ENCODE data around the gene CLIP2. TPM values are rescaled to one million over a fixed set of nuclear protein-coding genes. Genes with fewer than 3 reads are reported as not detected.
"Not testable (repeated sequence)": the region's sequence is repeated elsewhere in the genome, so short reads cannot be mapped to it uniquely, and the experiment has no call there.

The CLIP2 gene
- polyA plus RNA-seq, 1 donor from 2014 or later, result 25.7 TPM

DNA sequence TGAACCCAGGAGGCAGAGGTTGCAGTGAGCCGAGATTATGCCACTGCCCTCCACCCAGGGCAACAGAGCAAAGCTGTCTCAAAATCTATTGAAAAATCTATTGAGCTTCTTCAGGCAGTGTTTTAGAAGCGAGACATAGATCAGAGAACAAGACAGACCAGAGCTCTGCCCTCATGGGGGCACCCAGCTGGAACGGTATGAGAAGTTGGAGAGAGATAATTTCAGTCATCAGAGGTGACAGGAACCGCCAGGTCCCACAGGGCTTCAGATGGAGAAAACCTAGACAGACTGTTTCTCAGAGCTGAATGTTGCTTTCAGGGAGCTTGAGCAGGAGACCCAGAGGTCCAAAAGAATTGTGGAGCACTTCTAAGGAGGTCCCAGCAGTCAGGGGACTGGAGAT is 150.3 kb downstream of the CLIP2 start (continued):
- TF ChIP-seq TAF1 (IDR thresholded peaks at IDR 0.05; ENCODE audit: low read depth), result no peak

DNA sequence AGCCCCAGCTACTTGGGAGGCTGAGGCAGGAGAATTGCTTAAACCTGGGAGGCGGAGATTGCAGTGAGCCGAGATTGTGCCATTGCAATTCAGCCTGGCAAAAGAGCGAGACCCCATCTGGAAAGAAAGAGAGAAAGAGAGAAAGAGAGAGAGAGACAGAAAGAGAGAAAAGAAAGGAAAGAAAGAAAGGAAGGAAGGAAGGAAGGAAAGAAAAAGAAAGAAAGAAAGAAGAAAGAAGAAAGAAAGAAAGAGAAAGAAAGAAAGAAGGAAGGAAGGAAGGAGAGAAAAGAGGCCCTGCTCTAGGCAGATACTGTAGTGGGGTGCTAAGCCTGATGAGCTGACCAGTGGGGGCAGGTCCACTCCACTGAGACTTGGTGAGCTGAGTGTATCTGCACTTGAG is 150.9 kb downstream of the CLIP2 start:
- not testable (repeated sequence) for H3K9ac ChIP-seq (ENCODE audit: low read length); H3K4me2 ChIP-seq (ENCODE audit: low read length); H2AFZ ChIP-seq (ENCODE audit: low read depth, low read length); H3K9me2 ChIP-seq (ENCODE audit: insufficient read depth, low read length); H3K27me3 ChIP-seq (ENCODE audit: insufficient read depth, low read depth, low read length); H3K9me3 ChIP-seq (ENCODE audit: low read length); H3K36me3 ChIP-seq (ENCODE audit: insufficient read depth, low read length); H3K4me3 ChIP-seq (ENCODE audit: low read length); H3F3A ChIP-seq (ENCODE audit: insufficient read depth, low read length, poor library complexity, severe bottlenecking); H4K20me1 ChIP-seq (ENCODE audit: insufficient read depth); H3K27ac ChIP-seq (ENCODE audit: low read length); H3K79me2 ChIP-seq (replicated peaks; ENCODE audit: insufficient read depth, low read length)

DNA sequence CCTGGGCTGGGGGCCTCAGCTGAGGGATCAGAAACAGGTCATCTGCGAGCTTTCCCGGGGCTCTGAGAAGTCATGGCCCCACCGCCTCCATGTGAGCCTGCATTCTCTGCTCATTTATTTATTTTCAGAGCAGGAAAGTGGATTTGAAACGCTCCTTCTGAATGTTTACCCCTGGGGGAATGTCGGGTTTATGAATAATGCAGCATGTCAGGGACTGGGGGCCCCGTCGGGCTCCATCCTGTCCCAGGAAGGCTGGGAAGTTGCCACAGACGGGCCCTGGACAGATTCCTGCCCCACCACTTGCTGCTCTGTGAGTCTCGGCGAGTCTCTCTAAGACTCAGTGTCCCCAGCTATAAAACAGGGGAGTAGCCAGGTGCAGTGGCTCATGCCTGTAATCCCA is 152.6 kb downstream of the CLIP2 start:
- H3K4me2 ChIP-seq (ENCODE audit: low read length), result no peak overlapping the region
- H4K20me1 ChIP-seq (ENCODE audit: insufficient read depth), result no peaks in the 10 kb centered on the region
- no peaks in the 10 kb centered on the region for H3K27me3 ChIP-seq (ENCODE audit: insufficient read depth, low read depth, low read length)
- H3K9ac ChIP-seq (ENCODE audit: low read length), result peak overlapping the region; percentile 21
- no peaks in the 10 kb centered on the region for H3K36me3 ChIP-seq (ENCODE audit: insufficient read depth, low read length)
- H3K4me3 ChIP-seq (ENCODE audit: low read length), result no peak overlapping the region
- H3K79me2 ChIP-seq (replicated peaks; ENCODE audit: insufficient read depth, low read length), result no peaks in the 10 kb centered on the region
- H3F3A ChIP-seq (ENCODE audit: insufficient read depth, low read length, poor library complexity, severe bottlenecking), result no peaks in the 10 kb centered on the region
- TF ChIP-seq TAF1 (IDR thresholded peaks at IDR 0.05; ENCODE audit: low read depth) (no peak), EP300 (conservative IDR thresholded peaks at IDR 0.05; ENCODE audit: poor library complexity, severe bottlenecking) (no peak), POLR2AphosphoS5 (IDR thresholded peaks at IDR 0.05) (no peak), RAD21 (conservative IDR thresholded peaks at IDR 0.05) (no peak), MXI1 (conservative IDR thresholded peaks at IDR 0.05; ENCODE audit: poor library complexity, severe bottlenecking) (no peak), EZH2 (IDR thresholded peaks at IDR 0.05; ENCODE audit: borderline replicate concordance, insufficient read depth, low read length, poor library complexity, severe bottlenecking) (no peak), SMC3 (conservative IDR thresholded peaks at IDR 0.05; ENCODE audit: poor library complexity) (no peak)
- TF ChIP-seq, protein P1, sequence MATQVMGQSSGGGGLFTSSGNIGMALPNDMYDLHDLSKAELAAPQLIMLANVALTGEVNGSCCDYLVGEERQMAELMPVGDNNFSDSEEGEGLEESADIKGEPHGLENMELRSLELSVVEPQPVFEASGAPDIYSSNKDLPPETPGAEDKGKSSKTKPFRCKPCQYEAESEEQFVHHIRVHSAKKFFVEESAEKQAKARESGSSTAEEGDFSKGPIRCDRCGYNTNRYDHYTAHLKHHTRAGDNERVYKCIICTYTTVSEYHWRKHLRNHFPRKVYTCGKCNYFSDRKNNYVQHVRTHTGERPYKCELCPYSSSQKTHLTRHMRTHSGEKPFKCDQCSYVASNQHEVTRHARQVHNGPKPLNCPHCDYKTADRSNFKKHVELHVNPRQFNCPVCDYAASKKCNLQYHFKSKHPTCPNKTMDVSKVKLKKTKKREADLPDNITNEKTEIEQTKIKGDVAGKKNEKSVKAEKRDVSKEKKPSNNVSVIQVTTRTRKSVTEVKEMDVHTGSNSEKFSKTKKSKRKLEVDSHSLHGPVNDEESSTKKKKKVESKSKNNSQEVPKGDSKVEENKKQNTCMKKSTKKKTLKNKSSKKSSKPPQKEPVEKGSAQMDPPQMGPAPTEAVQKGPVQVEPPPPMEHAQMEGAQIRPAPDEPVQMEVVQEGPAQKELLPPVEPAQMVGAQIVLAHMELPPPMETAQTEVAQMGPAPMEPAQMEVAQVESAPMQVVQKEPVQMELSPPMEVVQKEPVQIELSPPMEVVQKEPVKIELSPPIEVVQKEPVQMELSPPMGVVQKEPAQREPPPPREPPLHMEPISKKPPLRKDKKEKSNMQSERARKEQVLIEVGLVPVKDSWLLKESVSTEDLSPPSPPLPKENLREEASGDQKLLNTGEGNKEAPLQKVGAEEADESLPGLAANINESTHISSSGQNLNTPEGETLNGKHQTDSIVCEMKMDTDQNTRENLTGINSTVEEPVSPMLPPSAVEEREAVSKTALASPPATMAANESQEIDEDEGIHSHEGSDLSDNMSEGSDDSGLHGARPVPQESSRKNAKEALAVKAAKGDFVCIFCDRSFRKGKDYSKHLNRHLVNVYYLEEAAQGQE (IDR thresholded peaks at IDR 0.05; ENCODE audit: borderline replicate concordance), result no peak
- no peaks in the 10 kb centered on the region for H3K9me3 ChIP-seq (ENCODE audit: low read length)
- H3K27ac ChIP-seq (ENCODE audit: low read length), result no peak overlapping the region
- H2AFZ ChIP-seq (ENCODE audit: low read depth, low read length), result no peak overlapping the region
- no peaks in the 10 kb centered on the region for H3K9me2 ChIP-seq (ENCODE audit: insufficient read depth, low read length)

DNA sequence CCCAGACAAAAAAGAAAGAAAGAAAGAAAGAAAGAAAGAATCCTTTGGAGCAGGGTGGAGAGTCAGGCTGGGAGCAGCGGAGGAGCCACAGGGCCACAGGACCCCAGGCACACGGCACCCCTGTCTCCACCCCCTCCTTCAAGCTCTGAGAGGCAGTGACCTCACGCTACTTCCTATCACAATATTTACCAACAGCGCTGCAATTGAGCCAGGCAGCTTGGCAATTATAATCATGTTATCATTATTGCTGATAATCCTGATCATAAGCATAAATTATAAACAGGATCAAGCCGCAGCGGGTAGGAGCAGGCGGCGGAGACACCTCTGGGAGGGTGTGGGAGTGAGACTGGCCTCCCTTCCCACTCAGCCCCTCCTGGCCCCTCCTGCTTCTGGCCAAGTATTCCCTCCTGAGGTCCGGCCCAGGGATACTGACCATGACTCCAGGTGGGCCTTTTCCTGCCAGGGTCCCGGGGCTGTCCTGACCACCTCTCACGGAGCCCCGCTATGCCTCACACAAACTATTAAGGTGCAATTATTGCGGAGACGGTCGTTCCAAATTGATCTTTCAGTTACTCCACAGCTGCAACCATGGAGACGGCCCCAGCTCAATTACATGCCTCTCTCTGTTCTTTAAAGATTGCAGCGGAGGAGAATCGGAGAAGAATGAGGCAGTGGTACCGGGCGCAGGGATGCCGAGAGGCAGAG is 154.5 kb downstream of the CLIP2 start:
- no peaks in the 10 kb centered on the region for H3K27me3 ChIP-seq (ENCODE audit: insufficient read depth, low read depth, low read length)
- H3K27ac ChIP-seq (ENCODE audit: low read length), result peak overlapping the region; percentile 95
- no peaks in the 10 kb centered on the region for H3K79me2 ChIP-seq (replicated peaks; ENCODE audit: insufficient read depth, low read length)
- no peaks in the 10 kb centered on the region for H3K36me3 ChIP-seq (ENCODE audit: insufficient read depth, low read length)
- peak overlapping the region; percentile 65 for H3K4me2 ChIP-seq (ENCODE audit: low read length)
- H3K9me3 ChIP-seq (ENCODE audit: low read length), result no peaks in the 10 kb centered on the region
- H3K9me2 ChIP-seq (ENCODE audit: insufficient read depth, low read length), result no peaks in the 10 kb centered on the region
- H4K20me1 ChIP-seq (ENCODE audit: insufficient read depth), result no peaks in the 10 kb centered on the region
- peak overlapping the region; percentile 75 for H2AFZ ChIP-seq (ENCODE audit: low read depth, low read length)
- H3K4me3 ChIP-seq (ENCODE audit: low read length), result peak overlapping the region; percentile 52
- TF ChIP-seq POLR2AphosphoS5 (IDR thresholded peaks at IDR 0.05) (peak; percentile 52), EP300 (conservative IDR thresholded peaks at IDR 0.05; ENCODE audit: poor library complexity, severe bottlenecking) (peak; percentile 63), EZH2 (IDR thresholded peaks at IDR 0.05; ENCODE audit: borderline replicate concordance, insufficient read depth, low read length, poor library complexity, severe bottlenecking) (no peak), SMC3 (conservative IDR thresholded peaks at IDR 0.05; ENCODE audit: poor library complexity) (peak; percentile 31), RAD21 (conservative IDR thresholded peaks at IDR 0.05) (peak; percentile 36)
- TF ChIP-seq, protein P1 (IDR thresholded peaks at IDR 0.05; ENCODE audit: borderline replicate concordance), result peak; percentile 87
- TF ChIP-seq, protein P2, sequence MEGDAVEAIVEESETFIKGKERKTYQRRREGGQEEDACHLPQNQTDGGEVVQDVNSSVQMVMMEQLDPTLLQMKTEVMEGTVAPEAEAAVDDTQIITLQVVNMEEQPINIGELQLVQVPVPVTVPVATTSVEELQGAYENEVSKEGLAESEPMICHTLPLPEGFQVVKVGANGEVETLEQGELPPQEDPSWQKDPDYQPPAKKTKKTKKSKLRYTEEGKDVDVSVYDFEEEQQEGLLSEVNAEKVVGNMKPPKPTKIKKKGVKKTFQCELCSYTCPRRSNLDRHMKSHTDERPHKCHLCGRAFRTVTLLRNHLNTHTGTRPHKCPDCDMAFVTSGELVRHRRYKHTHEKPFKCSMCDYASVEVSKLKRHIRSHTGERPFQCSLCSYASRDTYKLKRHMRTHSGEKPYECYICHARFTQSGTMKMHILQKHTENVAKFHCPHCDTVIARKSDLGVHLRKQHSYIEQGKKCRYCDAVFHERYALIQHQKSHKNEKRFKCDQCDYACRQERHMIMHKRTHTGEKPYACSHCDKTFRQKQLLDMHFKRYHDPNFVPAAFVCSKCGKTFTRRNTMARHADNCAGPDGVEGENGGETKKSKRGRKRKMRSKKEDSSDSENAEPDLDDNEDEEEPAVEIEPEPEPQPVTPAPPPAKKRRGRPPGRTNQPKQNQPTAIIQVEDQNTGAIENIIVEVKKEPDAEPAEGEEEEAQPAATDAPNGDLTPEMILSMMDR (IDR thresholded peaks at IDR 0.05; ENCODE audit: poor library complexity, severe bottlenecking), result no peak
- no peaks in the 10 kb centered on the region for H3F3A ChIP-seq (ENCODE audit: insufficient read depth, low read length, poor library complexity, severe bottlenecking)
- H3K9ac ChIP-seq (ENCODE audit: low read length), result peak overlapping the region; percentile 76

Data from neural cell (in vitro differentiated cells).